Esophagus muscularis mucosa (tissue), 4 donors: ENCODE results near the gene FAM9A. TPM values are rescaled to one million over a fixed set of nuclear protein-coding genes. Genes with fewer than 3 reads are reported as not detected.
"Not testable (repeated sequence)": the region's sequence is repeated elsewhere in the genome, so short reads cannot be mapped to it uniquely, and the experiment has no call there.

ENCODE experiments used
- DNase-seq: peaks from one replicate; pipeline ENCODE4 v3.0.0-alpha.2; 2017; ENCODE audit errors: extremely low spot score
- H3K27ac ChIP-seq, 4 donors: fragments of 200-600 bp; sonication (generic); replicated peaks in 1 of 4; 1 replicate in 3 of 4; 2 replicates in 1 of 4; pipeline ENCODE4 v1.5.1; 2016 to 2019; ENCODE audit warnings: mild to moderate bottlenecking in 1 of 4
- H3K27me3 ChIP-seq, 4 donors: fragments of 200-600 bp; sonication (generic); one replicate each; pipeline versions ENCODE4 v1.5.1 to v1.6.0; 2016 to 2019
- H3K36me3 ChIP-seq, 4 donors: fragments of 200-600 bp; sonication (generic); one replicate each; pipeline ENCODE4 v1.5.1; 2016 to 2019
- H3K4me1 ChIP-seq, 4 donors: fragments of 200-600 bp; sonication (generic); one replicate each; pipeline ENCODE4 v1.5.1; 2016 to 2019
- H3K4me3 ChIP-seq, 4 donors: fragments of 200-600 bp; sonication (generic); 1 replicate in 2 of 4; 2 replicates in 2 of 4; pipeline ENCODE4 v1.5.1; 2016 to 2019; ENCODE audit warnings: mild to moderate bottlenecking in 4 of 4, moderate library complexity in 1 of 4
- H3K9me3 ChIP-seq, 4 donors: fragments of 200-600 bp; sonication (generic); 1 replicate in 3 of 4; 2 replicates in 1 of 4; pipeline ENCODE4 v1.5.1; 2016 to 2019
- CTCF ChIP-seq, 3 experiments: fragments of 200-600 bp in 2 of 3; fragments of 450-650 bp in 1 of 3; sonication (generic) in 2 of 3; IDR thresholded peaks; one replicate each; pipeline ENCODE4 v1.5.1; 2017 to 2019; ENCODE audit warnings: antibody characterized with exemption in 3 of 3, mild to moderate bottlenecking in 2 of 3, moderate library complexity in 1 of 3
- EP300 ChIP-seq: sonication (generic); formaldehyde crosslinking; IDR thresholded peaks from one replicate; pipeline ENCODE4 v1.6.1; 2017; ENCODE audit warnings: antibody characterized with exemption
- POLR2A ChIP-seq: fragments of 450-650 bp; IDR thresholded peaks from one replicate; pipeline ENCODE4 v1.6.1; 2017; ENCODE audit warnings: antibody characterized with exemption, moderate library complexity, mild to moderate bottlenecking, low read depth
- POLR2AphosphoS5 ChIP-seq, 2 donors: sonication (generic); formaldehyde crosslinking; IDR thresholded peaks; one replicate each; pipeline ENCODE4 v1.6.1; 2017; ENCODE audit warnings: antibody characterized with exemption in 2 of 2
- WGBS: methylation state at CpG from one replicate; pipeline ENCODE4 v1.1.5; 2018; 5-methylcytosine and 5-hydroxymethylcytosine counted together
- intact Hi-C: fragments of 100-400 bp; cut with DNase I; formaldehyde crosslinking; loops from one replicate; pipeline ENCODE4 v1.15.1; 2023
- total RNA-seq, 4 donors: library from RNA; depleted of rRNA; stranded (reverse); fragments of >200 nt; gene quantifications; one replicate each; pipeline versions ENCODE4 v1.1.0 to v1.2.1, GENCODE V29; 2016

FAM9A gene
- total RNA-seq, 4 donors from 2014 or later: not detected

GRCh38 chrX:8808661-8809060 lies 7.5 kb upstream of the FAM9A start:
- intact Hi-C loops: no loop called here
- TF ChIP-seq POLR2A: no peak
- TF ChIP-seq POLR2AphosphoS5 (IDR thresholded peaks at IDR 0.05): no peak
- TF ChIP-seq CTCF (IDR thresholded peaks at IDR 0.05): no peak
- TF ChIP-seq EP300: no peak
- Histone ChIP-seq H3K4me1 (no peaks in the 10 kb centered on the region), H3K4me3 (no peak overlapping the region), H3K27me3 (no peaks in the 10 kb centered on the region), H3K27ac (no peak overlapping the region), H3K9me3 (no peaks in the 10 kb centered on the region), H3K36me3 (no peaks in the 10 kb centered on the region)
- DNase-seq: no peak

GRCh38 chrX:8805974-8806373 lies 4.8 kb upstream of the FAM9A start:
- WGBS: 77% methylated on average over 4 of the region's 4 CpGs
- no peaks in the 10 kb centered on the region for H3K9me3 ChIP-seq
- H3K27me3 ChIP-seq: no peaks in the 10 kb centered on the region
- no peaks in the 10 kb centered on the region for H3K36me3 ChIP-seq
- no peak for DNase-seq
- no peak for TF ChIP-seq POLR2AphosphoS5 (IDR thresholded peaks at IDR 0.05)
- TF ChIP-seq EP300: no peak
- TF ChIP-seq POLR2A: no peak
- no peak for TF ChIP-seq CTCF (IDR thresholded peaks at IDR 0.05)
- H3K4me3 ChIP-seq: no peak overlapping the region
- no peak overlapping the region for H3K27ac ChIP-seq
- intact Hi-C loops: no loop called here
- no peaks in the 10 kb centered on the region for H3K4me1 ChIP-seq

- intact Hi-C loops: no loop called here
- Histone ChIP-seq H3K4me1 (no peaks in the 10 kb centered on the region), H3K36me3 (no peaks in the 10 kb centered on the region), H3K27me3 (no peaks in the 10 kb centered on the region), H3K4me3 (no peak overlapping the region), H3K9me3 (no peaks in the 10 kb centered on the region), H3K27ac (no peak overlapping the region)
- TF ChIP-seq POLR2AphosphoS5 (IDR thresholded peaks at IDR 0.05) (no peak), POLR2A (no peak), EP300 (no peak), CTCF (IDR thresholded peaks at IDR 0.05) (no peak)
- 72% methylated on average over 2 of the region's 2 CpGs for WGBS
- no peak for DNase-seq
Observed at GRCh38 chrX:8805046-8805445, 3.9 kb upstream of the FAM9A start.

- intact Hi-C loops: no loop called here
- WGBS: 58% methylated on average over 3 of the region's 3 CpGs
- TF ChIP-seq POLR2AphosphoS5 (IDR thresholded peaks at IDR 0.05): no peak
- no peak for TF ChIP-seq POLR2A
- no peak for TF ChIP-seq EP300
- no peak for TF ChIP-seq CTCF (IDR thresholded peaks at IDR 0.05)
Observed at GRCh38 chrX:8803326-8803725, 2.1 kb upstream of the FAM9A start.

GRCh38 chrX:8800351-8800750 lies 832 bp downstream of the FAM9A start:
- H3K27me3 ChIP-seq, H3K4me3 ChIP-seq, H3K9me3 ChIP-seq, intact Hi-C loops, H3K36me3 ChIP-seq, DNase-seq, H3K4me1 ChIP-seq, H3K27ac ChIP-seq: not testable (repeated sequence)
- 90% methylated on average over 4 of the region's 15 CpGs for WGBS

More at GRCh38 chrX:8803326-8803725, 2.1 kb upstream of the FAM9A start:
- H3K27me3 ChIP-seq: no peaks in the 10 kb centered on the region
- H3K4me3 ChIP-seq: no peak overlapping the region
- H3K36me3 ChIP-seq: no peaks in the 10 kb centered on the region
- no peak overlapping the region for H3K27ac ChIP-seq
- no peaks in the 10 kb centered on the region for H3K9me3 ChIP-seq
- H3K4me1 ChIP-seq: no peaks in the 10 kb centered on the region
- DNase-seq: no peak

GRCh38 chrX:8799281-8799680 lies 1.9 kb downstream of the FAM9A start:
- not testable (repeated sequence) for DNase-seq

GRCh38 chrX:8798702-8799101 lies 2.5 kb downstream of the FAM9A start:
- DNase-seq, H3K9me3 ChIP-seq, H3K4me1 ChIP-seq, intact Hi-C loops, H3K36me3 ChIP-seq, H3K4me3 ChIP-seq, H3K27ac ChIP-seq, H3K27me3 ChIP-seq: not testable (repeated sequence)
- 76% methylated on average over 3 of the region's 16 CpGs for WGBS

More at GRCh38 chrX:8799281-8799680, 1.9 kb downstream of the FAM9A start:
- H3K36me3 ChIP-seq, H3K4me1 ChIP-seq, H3K27ac ChIP-seq, H3K27me3 ChIP-seq, H3K4me3 ChIP-seq, H3K9me3 ChIP-seq, intact Hi-C loops: not testable (repeated sequence)
- 87% methylated on average over 11 of the region's 13 CpGs for WGBS

- 97% methylated on average over 1 of the region's 1 CpG for WGBS
- intact Hi-C loops, H3K4me1 ChIP-seq, H3K9me3 ChIP-seq, H3K4me3 ChIP-seq, H3K36me3 ChIP-seq, H3K27me3 ChIP-seq, DNase-seq, H3K27ac ChIP-seq: not testable (repeated sequence)
Observed at GRCh38 chrX:8787119-8787518, 14.1 kb downstream of the FAM9A start.
